HG03095 (cell line): Measurements from ENCODE around the gene PDE1C.
"Not testable (repeated sequence)": the region's sequence is repeated elsewhere in the genome, so short reads cannot be mapped to it uniquely, and the experiment has no call there.

ENCODE experiments used
- ATAC-seq: cut with Tn5 transposase; IDR thresholded peaks from one replicate; pipeline ENCODE4 v1.9.1; 2021; ENCODE audit warnings: moderate library complexity; ENCODE audit not compliant: unreplicated experiment

PDE1C gene

GRCh38 chr7:32045228-32045627 is 25.0 kb downstream of the PDE1C start:
- ATAC-seq, result no peak

DNA sequence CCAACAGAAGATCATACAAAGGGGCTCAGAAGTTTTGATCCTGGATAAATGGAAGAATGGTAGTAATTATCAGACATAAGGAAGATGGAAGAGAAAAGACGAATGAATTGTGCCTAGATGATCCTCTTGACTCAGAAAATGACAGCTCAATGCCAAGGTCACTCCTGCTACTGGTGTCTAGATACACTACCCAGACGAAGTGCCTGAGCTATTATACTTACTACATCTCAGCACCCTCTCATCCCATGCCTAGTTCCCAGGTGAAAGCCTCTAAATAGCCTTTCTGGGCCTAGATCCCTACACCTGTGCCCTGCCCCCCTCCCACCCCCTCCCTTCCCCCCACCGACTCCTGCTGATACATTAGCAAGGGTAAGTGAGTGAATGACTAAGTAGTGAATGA is 25.5 kb downstream of the PDE1C start:
- no peak for ATAC-seq

DNA sequence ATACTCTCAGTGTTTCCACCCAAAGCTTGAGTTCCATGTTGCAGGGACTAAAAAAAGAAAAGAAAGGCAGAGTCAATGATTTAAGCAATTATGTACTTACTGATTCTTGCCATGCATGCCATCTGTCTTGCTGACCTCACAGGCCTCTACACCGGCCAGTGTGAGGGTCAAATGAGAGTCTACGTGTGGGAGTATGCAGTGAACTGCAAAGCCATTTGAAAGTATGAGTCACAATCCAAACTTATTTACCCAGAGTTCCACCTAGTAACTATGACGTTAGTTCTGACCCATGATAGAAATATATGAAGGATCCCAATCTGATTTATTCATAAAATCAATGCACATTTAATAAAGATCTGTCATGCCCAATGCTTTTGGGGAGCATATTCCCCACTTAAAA is 26.5 kb downstream of the PDE1C start:
- ATAC-seq, result peak; percentile 61

GRCh38 chr7:32042900-32043299 is 27.3 kb downstream of the PDE1C start:
- no peak for ATAC-seq

DNA sequence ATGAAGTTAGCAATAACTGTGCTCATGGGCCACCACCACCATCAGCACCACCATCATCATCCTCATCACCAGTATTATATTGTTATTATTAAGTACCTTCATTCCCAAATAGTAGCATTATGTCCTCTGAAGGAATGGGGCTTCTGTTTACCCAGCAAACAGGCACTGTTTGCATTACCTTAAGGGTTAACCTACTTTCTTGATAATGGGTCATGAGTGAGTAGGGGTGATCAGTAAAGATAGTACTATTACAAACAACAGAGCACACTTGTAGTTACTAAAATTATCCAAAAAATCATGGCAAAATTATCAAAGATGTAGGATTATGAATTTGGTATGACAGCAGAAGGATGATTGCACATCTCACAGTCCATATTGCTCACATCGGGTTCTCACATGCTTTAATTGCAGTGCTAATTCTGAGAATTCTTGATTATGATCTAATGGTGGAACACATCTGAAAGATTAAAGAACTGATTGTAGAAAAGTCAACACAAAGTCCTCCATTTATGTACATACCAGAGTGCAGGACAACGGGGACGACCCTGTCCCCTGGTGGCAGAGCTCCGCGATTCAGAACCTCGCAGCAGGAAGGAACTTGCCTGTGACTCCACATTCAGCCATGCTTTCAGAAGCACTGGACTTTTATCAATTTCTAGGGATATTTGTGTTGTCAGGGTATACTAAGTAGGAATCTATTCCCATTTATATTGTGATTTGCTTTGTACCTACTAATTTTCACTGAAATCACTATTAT is 31.0 kb downstream of the PDE1C start:
- no peak for ATAC-seq

- ATAC-seq, result peak; percentile 80
Measured at GRCh38 chr7:32037650-32038198, 32.5 kb downstream of the PDE1C start.

DNA sequence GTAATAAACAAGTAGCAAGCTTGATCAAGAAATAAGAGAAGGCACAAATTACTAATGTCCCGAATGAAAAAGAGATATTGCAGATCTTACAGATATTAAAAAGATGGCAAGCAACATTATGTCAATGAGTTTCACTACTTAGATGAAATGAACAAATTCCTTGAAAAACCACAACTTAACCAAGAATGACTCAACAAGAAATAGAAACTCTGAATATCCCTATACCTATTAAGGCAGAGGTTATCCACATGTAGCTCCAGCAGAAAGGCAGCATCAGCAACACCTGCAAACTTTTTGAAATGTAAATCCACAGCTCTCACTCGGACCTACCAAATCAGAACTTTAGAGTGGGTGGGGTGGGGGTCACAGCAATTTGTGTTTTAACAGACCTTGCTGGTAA is 33.6 kb downstream of the PDE1C start:
- no peak for ATAC-seq

DNA sequence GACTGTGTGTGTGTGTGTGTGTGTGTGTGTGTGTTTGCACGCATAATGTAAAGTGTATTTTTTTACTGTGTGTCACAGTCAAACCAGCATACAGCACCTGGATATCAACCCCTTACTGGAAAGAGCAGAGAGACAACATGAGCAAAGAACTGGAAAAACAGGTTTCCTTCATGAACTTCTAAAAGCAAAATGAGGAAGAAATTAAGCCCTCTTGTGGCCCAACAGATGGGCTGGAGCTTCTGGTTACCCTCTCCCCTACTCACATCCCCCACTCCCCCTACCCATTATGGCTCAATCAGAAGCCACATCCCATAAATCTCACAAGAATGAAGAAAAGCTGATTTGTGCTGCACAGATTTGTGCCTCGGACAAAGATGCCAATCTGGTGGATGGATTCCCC is 36.2 kb downstream of the PDE1C start:
- no peak for ATAC-seq

GRCh38 chr7:32033006-32033405 is 37.2 kb downstream of the PDE1C start:
- no peak for ATAC-seq

DNA sequence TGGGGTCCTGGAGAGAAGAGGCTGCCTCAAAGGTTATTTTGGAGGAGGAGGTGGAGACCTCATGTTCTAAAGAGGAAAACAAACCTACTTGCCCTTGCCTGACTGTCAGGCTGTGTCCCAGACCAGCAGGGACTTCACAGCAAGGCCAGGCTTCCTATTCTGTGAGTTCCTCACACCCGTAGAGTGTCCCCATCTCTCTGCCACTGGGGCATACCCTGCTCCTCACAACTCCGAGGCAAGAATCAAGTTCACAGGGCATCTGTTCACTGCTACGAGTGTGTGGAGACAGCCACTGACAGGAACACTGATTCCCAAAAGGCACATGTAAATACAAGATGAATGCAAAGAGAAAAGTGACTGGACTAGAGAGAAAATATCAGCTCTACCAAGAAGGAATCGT is 38.0 kb downstream of the PDE1C start:
- no peak for ATAC-seq

- no peak for ATAC-seq
Measured at GRCh38 chr7:32030904-32031692, 39.1 kb downstream of the PDE1C start.

DNA sequence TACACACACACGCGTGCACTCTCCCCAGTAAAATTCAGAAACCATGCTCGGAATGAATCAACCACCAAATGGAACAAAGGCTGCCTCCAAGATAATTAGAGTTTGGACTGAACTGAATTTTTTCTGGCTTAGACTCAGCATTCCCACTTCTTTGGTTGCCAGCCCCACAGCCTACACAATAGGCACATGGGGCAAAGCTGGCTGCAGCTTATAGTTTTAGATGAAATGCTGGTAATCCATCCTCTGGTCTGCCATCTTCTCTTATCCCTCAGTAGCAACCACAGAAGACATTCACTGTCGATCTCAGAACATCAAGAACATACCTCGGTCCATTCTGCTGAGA is 44.2 kb downstream of the PDE1C start:
- no peak for ATAC-seq

DNA sequence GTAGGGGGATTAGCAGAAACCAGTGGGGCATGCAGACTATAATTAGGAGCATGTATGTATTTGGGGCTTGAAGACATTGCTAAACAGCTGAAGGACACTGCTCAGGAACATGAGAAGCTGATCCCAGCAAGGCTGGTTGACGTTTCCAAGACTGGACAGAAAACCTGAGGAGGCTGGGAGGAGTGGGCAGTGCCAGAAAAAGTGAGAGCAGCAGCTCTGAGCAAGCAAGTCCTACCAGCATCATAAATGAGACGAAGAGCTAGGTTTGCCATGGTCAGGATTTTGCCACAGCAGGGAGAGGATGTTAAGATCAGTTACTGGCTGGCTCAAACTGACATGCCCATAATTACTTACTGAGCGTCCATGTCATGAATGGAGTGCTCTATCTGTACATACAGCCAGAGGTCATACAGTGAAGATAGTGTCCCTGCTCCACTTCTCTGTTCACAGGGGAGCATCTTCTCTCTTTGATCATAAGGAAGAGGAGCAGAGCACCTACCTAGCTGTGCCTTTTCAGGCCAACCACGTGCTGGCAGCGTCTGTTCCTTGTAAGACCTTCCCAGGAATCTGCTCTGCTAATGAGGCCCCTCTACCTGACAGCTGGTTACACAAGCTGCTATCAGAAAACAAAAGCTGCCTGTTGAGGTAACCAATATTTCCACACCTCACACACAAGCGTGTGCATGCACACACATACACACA is 44.7 kb downstream of the PDE1C start:
- ATAC-seq, result no peak

- ATAC-seq, result no peak
Measured at GRCh38 chr7:32023376-32023775, 46.8 kb downstream of the PDE1C start.

DNA sequence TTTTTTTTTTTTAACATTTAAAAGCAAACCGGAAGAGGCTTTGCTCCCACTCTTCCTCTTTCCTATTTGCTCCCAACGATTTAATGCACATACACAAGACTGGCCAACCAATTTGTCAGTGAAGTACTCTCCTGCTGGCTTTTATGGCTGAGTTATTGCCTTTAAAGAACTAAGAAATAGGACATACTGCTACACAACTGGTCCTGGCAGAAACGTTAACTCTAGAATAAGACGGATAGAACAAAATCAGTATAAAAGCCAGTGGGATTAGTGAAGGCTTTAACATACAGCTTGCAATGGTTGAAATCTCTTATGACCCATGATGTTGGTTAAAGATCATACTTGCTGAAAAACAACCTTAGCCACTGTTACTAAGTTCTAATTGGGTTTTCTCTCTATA is 47.2 kb downstream of the PDE1C start:
- ATAC-seq, result no peak

- no peak for ATAC-seq
Measured at GRCh38 chr7:32020551-32021159, 49.6 kb downstream of the PDE1C start.

DNA sequence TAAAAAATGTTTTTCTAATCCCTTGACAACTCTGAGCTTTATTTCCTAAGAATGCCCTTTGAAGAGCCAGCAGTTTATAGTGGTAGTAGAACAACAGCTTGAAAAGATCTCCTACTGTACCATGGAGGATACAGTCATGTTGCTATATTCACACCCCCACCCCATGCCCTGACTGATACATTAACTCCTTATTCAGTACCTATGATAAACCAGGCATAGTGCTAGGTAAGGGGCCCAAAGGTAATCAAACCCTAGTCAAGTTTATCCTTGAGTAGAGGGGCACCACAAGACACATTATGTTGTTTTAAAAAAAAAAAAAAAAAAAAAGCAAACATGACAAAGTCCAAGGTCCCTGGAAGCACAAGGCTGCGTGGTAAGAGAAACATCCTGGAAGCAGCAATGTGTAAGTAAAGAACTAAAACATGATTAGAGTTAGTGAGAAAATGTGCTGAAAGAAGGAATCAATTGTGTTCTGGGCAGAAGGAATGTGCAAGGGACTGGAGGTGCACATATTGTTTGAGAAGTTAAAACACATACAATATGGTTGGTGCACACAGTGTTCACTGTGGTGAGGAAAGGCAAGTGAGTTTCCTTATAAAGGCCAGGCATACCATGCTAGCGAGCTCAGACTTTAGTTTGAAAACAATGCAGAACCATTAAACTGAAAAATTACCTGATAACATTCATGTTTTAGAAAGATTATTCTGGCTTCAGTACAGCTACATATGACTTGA is 51.2 kb downstream of the PDE1C start:
- no peak for ATAC-seq

GRCh38 chr7:32015133-32015532 is 55.1 kb downstream of the PDE1C start:
- no peak for ATAC-seq

GRCh38 chr7:32013471-32013870 is 56.7 kb downstream of the PDE1C start:
- ATAC-seq, result not testable (repeated sequence)

GRCh38 chr7:32005577-32005976 is 64.6 kb downstream of the PDE1C start:
- ATAC-seq, result no peak

DNA sequence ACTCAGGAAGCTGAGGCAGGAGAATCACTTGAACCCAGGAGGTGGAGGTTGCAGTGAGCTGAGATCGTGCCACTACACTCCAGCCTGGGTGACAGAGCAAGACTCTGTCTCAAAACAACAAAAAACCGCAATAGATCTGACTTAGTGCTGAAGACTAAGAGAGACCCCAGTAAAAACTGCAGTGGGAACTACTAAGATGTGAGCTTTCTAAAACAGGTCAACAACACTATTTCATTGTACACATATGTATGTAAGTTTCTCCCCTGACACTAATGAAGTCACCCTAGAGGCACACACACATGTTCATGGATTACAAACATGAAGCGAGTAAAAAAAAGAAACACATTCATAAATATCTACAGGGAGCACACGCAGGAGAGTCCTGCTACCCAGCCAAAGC is 68.3 kb downstream of the PDE1C start:
- no peak for ATAC-seq
